ENCODE results near the gene NEDD9. TPM values are rescaled to one million over a fixed set of nuclear protein-coding genes. Genes with fewer than 3 reads are reported as not detected.

Gene NEDD9
- total RNA-seq, 1 experiment from 2014 or later, result 0.17 TPM

- TF ChIP-seq ZBTB33 (IDR thresholded peaks at IDR 0.05; ENCODE audit: extremely low read depth, insufficient replicate concordance, low read length) (no peak), CEBPB (IDR thresholded peaks at IDR 0.05; ENCODE audit: low read depth) (no peak), YY1 (IDR thresholded peaks at IDR 0.05; ENCODE audit: extremely low read depth, insufficient replicate concordance, low read depth, low read length) (no peak), POLR2AphosphoS5 (IDR thresholded peaks at IDR 0.05; ENCODE audit: low read depth, low read length) (no peak)
Observed at GRCh38 chr6:11213422-11214021, 18.9 kb downstream of the NEDD9 start (continued).

GRCh38 chr6:11212664-11213063, 19.8 kb downstream of the NEDD9 start:
- Histone ChIP-seq H3K9me3 (ENCODE audit: control insufficient read depth in 1 of 2, insufficient read depth in 1 of 2, low read depth in 1 of 2, low read length in 2 of 2) (no peaks in the 10 kb centered on the region), H3K27me3 (ENCODE audit: insufficient read depth, low read length) (no peaks in the 10 kb centered on the region), H3K4me2 (ENCODE audit: low read length) (no peak overlapping the region), H3K27ac (ENCODE audit: low read depth, low read length) (no peak overlapping the region), H3K36me3 (ENCODE audit: control insufficient read depth in 1 of 2, insufficient read depth in 2 of 2, low read length in 2 of 2) (no peaks in the 10 kb centered on the region), H3K79me2 (ENCODE audit: insufficient read depth, low read length) (no peaks in the 10 kb centered on the region), H3K4me3 (replicated peaks in 1 of 2; ENCODE audit: low read depth in 1 of 2, low read length in 2 of 2) (no peak overlapping the region), H4K20me1 (ENCODE audit: insufficient read depth) (no peaks in the 10 kb centered on the region), H3K9me2 (ENCODE audit: insufficient read depth) (no peaks in the 10 kb centered on the region), H2AFZ (ENCODE audit: low read depth, low read length, poor library complexity, severe bottlenecking) (no peak overlapping the region), H3K4me1 (ENCODE audit: control insufficient read depth in 1 of 2, insufficient read depth in 2 of 2, low read length in 2 of 2) (peaks cover 0 to under 1% of the 10 kb centered on the region in 2 experiments; a peak in 1 of 4 replicates), H3K9ac (ENCODE audit: low read length) (no peak overlapping the region)
- BruUV-seq (replicated peaks), result no TSS peak
- DNase-seq (ENCODE audit: low read depth, low spot score) (no peak), ATAC-seq (no peak)
- intact Hi-C loops (cut with micrococcal nuclease), result no loop called here
- ChIA-PET POLR2A (no interaction called here), CTCF (no interaction called here), RAD21 (ENCODE audit: low non-redundant PET in 1 of 2, low total read pairs in 2 of 2, uncharacterized antibody in 2 of 2, unreplicated experiment in 2 of 2) (no interaction called here)
- no peak for TF ChIP-seq EGR1 (IDR thresholded peaks at IDR 0.05; ENCODE audit: low read depth)
- no peak for TF ChIP-seq REST (IDR thresholded peaks at IDR 0.05; ENCODE audit: low read depth)
- TF ChIP-seq ZFX (IDR thresholded peaks at IDR 0.05), result no peak
- TF ChIP-seq FOSL1 (IDR thresholded peaks at IDR 0.05; ENCODE audit: low read depth), result no peak
- TF ChIP-seq CBX3 (IDR thresholded peaks at IDR 0.05; ENCODE audit: low read depth), result no peak
- no peak for TF ChIP-seq ELF1 (IDR thresholded peaks at IDR 0.05; ENCODE audit: borderline replicate concordance, low read depth)
- no peak for TF ChIP-seq TCF7L2 (IDR thresholded peaks at IDR 0.05; ENCODE audit: borderline replicate concordance, extremely low read depth, insufficient read depth, insufficient read length)
- TF ChIP-seq POLR2AphosphoS5 (IDR thresholded peaks at IDR 0.05; ENCODE audit: low read depth, low read length), result no peak
- no peak for TF ChIP-seq CEBPB (IDR thresholded peaks at IDR 0.05; ENCODE audit: low read depth)
- TF ChIP-seq ZNF274 (IDR thresholded peaks at IDR 0.05; ENCODE audit: low read depth, low read length), result no peak
- TF ChIP-seq SIN3A (IDR thresholded peaks at IDR 0.05; ENCODE audit: low read depth), result no peak
- TF ChIP-seq SRF (IDR thresholded peaks at IDR 0.05; ENCODE audit: low read depth), result no peak
- TF ChIP-seq JUND (IDR thresholded peaks at IDR 0.05), result no peak
- TF ChIP-seq ZBTB33 (IDR thresholded peaks at IDR 0.05; ENCODE audit: extremely low read depth, insufficient replicate concordance, low read length), result no peak
- TF ChIP-seq EZH2phosphoT487 (IDR thresholded peaks at IDR 0.05; ENCODE audit: borderline replicate concordance), result no peak
- TF ChIP-seq EZH2 (IDR thresholded peaks at IDR 0.05), result no peak
- no peak for TF ChIP-seq RAD21 (IDR thresholded peaks at IDR 0.05; ENCODE audit: low read depth)

All from HCT116 (cell line).